GM23338 (cell line): ENCODE results near the gene ABCB6. TPM values are rescaled to one million over a fixed set of nuclear protein-coding genes. Genes with fewer than 3 reads are reported as not detected.

Experiments
- ATAC-seq: fragments of 200-7000 bp; cut with Tn5 transposase; 3 replicates; pipeline ENCODE4 v1.9.1; 2020
- DNase-seq: peaks from one replicate; pipeline ENCODE4 v3.0.0-alpha.2; 2015; ENCODE audit warnings: low spot score
- H2AFZ ChIP-seq: fragments of 200-600 bp; sonication (generic); 2 replicates; pipeline ENCODE4 v1.8.0; 2016; ENCODE audit warnings: antibody characterized with exemption, mild to moderate bottlenecking, moderate library complexity
- H3F3A ChIP-seq: fragments of 200-600 bp; sonication (generic); replicated peaks from 2 replicates; pipeline ENCODE4 v1.8.0; 2017; ENCODE audit warnings: antibody characterized with exemption, mixed run types, low read depth
- H3K27ac ChIP-seq: fragments of 200-600 bp; sonication (generic); 2 replicates; pipeline ENCODE4 v1.6.1; 2016; ENCODE audit warnings: low read depth
- H3K27me3 ChIP-seq: fragments of 200-600 bp; sonication (generic); 2 replicates; pipeline ENCODE4 v1.8.0; 2016; ENCODE audit warnings: mild to moderate bottlenecking, mixed run types, moderate library complexity; ENCODE audit not compliant: insufficient read depth
- H3K36me3 ChIP-seq: fragments of 200-600 bp; sonication (generic); 2 replicates; pipeline ENCODE4 v1.8.0; 2016; ENCODE audit warnings: mild to moderate bottlenecking; ENCODE audit not compliant: insufficient read depth
- H3K4me1 ChIP-seq: fragments of 200-600 bp; sonication (generic); 2 replicates; pipeline ENCODE4 v1.8.0; 2016; ENCODE audit warnings: mild to moderate bottlenecking, moderate library complexity; ENCODE audit not compliant: insufficient read depth
- H3K4me2 ChIP-seq: fragments of 200-600 bp; sonication (generic); 2 replicates; pipeline ENCODE4 v1.7.1; 2017; ENCODE audit warnings: mixed run types
- H3K4me3 ChIP-seq: fragments of 200-600 bp; sonication (generic); 2 replicates; pipeline ENCODE4 v1.6.1; 2016; ENCODE audit warnings: mixed run types
- H3K79me2 ChIP-seq: fragments of 200-600 bp; sonication (generic); replicated peaks from 2 replicates; pipeline ENCODE4 v1.8.0; 2017; ENCODE audit warnings: mild to moderate bottlenecking; ENCODE audit not compliant: insufficient read depth
- H3K9me2 ChIP-seq: fragments of 200-600 bp; sonication (generic); 2 replicates; pipeline ENCODE4 v1.8.0; 2017; ENCODE audit not compliant: insufficient read depth
- H4K20me1 ChIP-seq: fragments of 200-600 bp; sonication (generic); replicated peaks from 2 replicates; pipeline ENCODE4 v1.8.0; 2017; ENCODE audit warnings: mild to moderate bottlenecking; ENCODE audit not compliant: insufficient read depth
- H3K27ac Mint-ChIP-seq: 2 replicates; pipeline ENCODE4 v1.8.0; 2020; ENCODE audit warnings: inconsistent platforms, mild to moderate bottlenecking, moderate library complexity, mixed read lengths
- H3K27me3 Mint-ChIP-seq: 3 replicates; pipeline ENCODE4 v1.8.0; 2022; ENCODE audit warnings: low read depth, mild to moderate bottlenecking, moderate library complexity, mixed read lengths, inconsistent platforms; ENCODE audit not compliant: insufficient read depth, poor library complexity
- H3K36me3 Mint-ChIP-seq: 3 replicates; pipeline ENCODE4 v1.8.0; 2021; ENCODE audit warnings: low read depth, mild to moderate bottlenecking, inconsistent platforms, moderate library complexity, mixed read lengths
- H3K4me1 Mint-ChIP-seq: 3 replicates; pipeline ENCODE4 v1.8.0; 2020; ENCODE audit warnings: mild to moderate bottlenecking, inconsistent platforms, mixed read lengths
- H3K4me3 Mint-ChIP-seq: 3 replicates; pipeline ENCODE4 v1.8.0; 2021; ENCODE audit warnings: moderate library complexity, mild to moderate bottlenecking, inconsistent platforms, mixed read lengths
- H3K9me3 Mint-ChIP-seq: 3 replicates; pipeline ENCODE4 v1.8.0; 2020; ENCODE audit warnings: moderate library complexity, mild to moderate bottlenecking, inconsistent platforms, mixed read lengths
- ETS1 ChIP-seq: IDR thresholded peaks from 2 replicates; pipeline ENCODE4 v1.6.1; 2016; ENCODE audit warnings: antibody characterized with exemption
- EZH2 ChIP-seq: fragments of 200-600 bp; sonication (generic); IDR thresholded peaks from one replicate; pipeline ENCODE4 v1.8.0; 2017; ENCODE audit warnings: antibody characterized with exemption, mild to moderate bottlenecking, low read depth; ENCODE audit not compliant: unreplicated experiment
- NANOG ChIP-seq: IDR thresholded peaks from 2 replicates; pipeline ENCODE4 v1.6.1; 2016; ENCODE audit warnings: antibody characterized with exemption, borderline replicate concordance
- POLR2AphosphoS5 ChIP-seq: IDR thresholded peaks from 2 replicates; pipeline ENCODE4 v1.6.1; 2016; ENCODE audit warnings: antibody characterized with exemption, low read depth
- STAT1 ChIP-seq: IDR thresholded peaks from one replicate; pipeline ENCODE4 v1.6.1; 2016; ENCODE audit warnings: antibody characterized with exemption; ENCODE audit not compliant: unreplicated experiment
- ZNF114 ChIP-seq: fragments of 250-450 bp; sonication (Bioruptor Pico); IDR thresholded peaks from 2 replicates; pipeline ENCODE4 v1.5.0; 2020; ENCODE audit warnings: mild to moderate bottlenecking, moderate library complexity
- ZNF462 ChIP-seq: fragments of 250-450 bp; sonication (Bioruptor Pico); IDR thresholded peaks from 2 replicates; pipeline ENCODE4 v1.5.0; 2020; ENCODE audit warnings: mild to moderate bottlenecking, moderate library complexity
- polyA plus RNA-seq: library from polyadenylated mRNA; unstranded; fragments of >200 nt; fragmentation: Nextera tagmentation; extraction: Ambion mirVana; gene quantifications from 2 replicates; pipeline ENCODE4 v1.2.1, GENCODE V29; 2016
- total RNA-seq: library from RNA; depleted of rRNA; stranded (reverse); fragments of >200 nt; shearing (Covaris generic); gene quantifications from 2 replicates; pipeline ENCODE4 v1.2.3, GENCODE V29; 2014
- TF ChIP-seq, protein P1 (sequence below): IDR thresholded peaks from one replicate; pipeline ENCODE4 v1.6.1; 2018; ENCODE audit warnings: antibody characterized with exemption; ENCODE audit not compliant: unreplicated experiment
- TF ChIP-seq, protein P2 (sequence below), 2 experiments: fragments of 200-600 bp in 1 of 2; sonication (generic) in 1 of 2; conservative IDR thresholded peaks; 2 replicates each; pipeline versions ENCODE4 v1.5.1 to v1.6.1; 2016 to 2017; ENCODE audit warnings: antibody characterized with exemption in 2 of 2, low read depth in 2 of 2, mild to moderate bottlenecking in 2 of 2, moderate library complexity in 1 of 2

Gene ABCB6
- total and polyA plus RNA-seq, 2 experiments from 2014 or later, result 26.2 to 35.1 TPM

DNA sequence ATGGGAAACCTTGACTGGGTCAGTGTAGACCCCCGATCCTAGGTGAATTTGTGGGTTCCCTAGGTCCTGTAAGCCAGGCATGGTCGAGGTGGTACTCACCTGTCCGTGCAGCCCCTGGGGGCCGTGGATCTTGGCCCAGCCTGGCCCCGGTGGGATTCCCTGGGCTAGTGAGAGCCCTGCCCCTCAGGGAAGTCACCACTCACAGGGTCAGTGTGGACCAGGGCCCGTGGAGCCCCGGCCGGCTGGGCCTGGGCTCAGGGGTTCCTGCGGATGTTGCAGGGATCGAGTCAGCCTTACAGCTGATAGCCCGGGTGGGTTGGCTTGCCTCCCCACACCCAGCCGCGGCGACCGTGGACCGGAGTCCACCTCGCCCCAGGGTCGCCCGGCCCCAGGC lies 10.2 kb upstream of the ABCB6 start (continued):
- TF ChIP-seq ZNF462 (CRISPR knock-in tag), result no peak
- no peak for TF ChIP-seq ETS1
- TF ChIP-seq EZH2, result no peak
- TF ChIP-seq STAT1, result no peak
- no peak for TF ChIP-seq ZNF114 (CRISPR knock-in tag)

DNA sequence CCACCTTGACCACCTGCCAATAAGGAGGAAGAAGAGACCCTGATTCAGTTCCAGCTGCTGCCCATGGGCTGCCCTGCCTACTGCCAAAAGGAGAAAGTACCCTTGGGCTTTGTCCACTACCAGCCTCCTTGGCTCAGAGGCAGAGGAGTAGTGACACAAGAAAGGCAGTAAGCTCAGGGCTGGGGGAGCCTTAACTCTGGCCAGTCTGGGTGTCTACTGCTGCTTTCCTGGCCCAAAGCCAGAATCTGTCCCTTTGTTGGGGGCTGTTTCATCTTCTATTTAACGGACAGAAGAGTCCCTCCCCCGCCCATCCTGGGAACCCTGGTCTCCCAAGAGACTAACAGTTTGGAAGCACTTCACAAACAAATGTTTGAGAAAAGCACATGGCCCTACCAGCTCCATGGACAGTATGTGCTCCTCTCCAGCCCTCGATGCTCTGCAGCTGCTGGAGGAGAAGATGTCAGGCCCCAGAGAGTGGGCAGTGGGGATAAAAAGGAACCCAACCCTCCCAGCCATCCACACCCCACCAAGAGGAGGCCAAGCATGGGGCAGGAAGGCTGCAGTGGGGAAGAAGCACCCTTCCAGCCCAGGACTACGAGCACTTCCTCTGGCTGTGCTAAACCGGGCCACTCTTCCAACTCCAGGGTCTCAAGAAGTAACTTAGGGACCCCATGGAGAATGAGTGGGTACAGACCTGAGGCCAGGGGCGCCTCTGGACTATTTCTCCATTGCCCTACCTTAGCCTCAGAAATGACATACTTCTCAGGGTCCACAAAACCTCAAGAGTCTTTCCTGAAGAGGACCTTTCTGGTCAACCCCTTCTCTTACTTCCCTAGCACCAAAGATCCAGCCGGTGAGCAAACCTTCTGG lies 9.5 kb upstream of the ABCB6 start:
- peaks cover 7% of the 10 kb centered on the region; the same call in 1 of the 2 replicates for H3K36me3 ChIP-seq
- Mint-ChIP-seq H3K27me3 (peaks cover 11% of the 10 kb centered on the region), H3K4me3 (peak overlapping the region; percentile 73), H3K4me1 (peaks cover 11% of the 10 kb centered on the region), H3K36me3 (peaks cover 48% of the 10 kb centered on the region), H3K9me3 (peaks cover 2% of the 10 kb centered on the region; the same call in 1 of the 3 replicates), H3K27ac (no peak overlapping the region)
- H3F3A ChIP-seq, result peaks cover 7% of the 10 kb centered on the region
- peaks cover 12% of the 10 kb centered on the region for H3K4me1 ChIP-seq
- no peaks in the 10 kb centered on the region for H3K9me2 ChIP-seq
- ATAC-seq (no peak), DNase-seq (no peak)
- no peaks in the 10 kb centered on the region; the same call in 1 of the 2 replicates for H4K20me1 ChIP-seq
- H3K4me3 ChIP-seq, result peak overlapping the region; percentile 76
- peaks cover 21% of the 10 kb centered on the region for H3K79me2 ChIP-seq
- H2AFZ ChIP-seq, result 0 out of 2 replicates have a peak overlapping the region, but pooled peaks have one; percentile 53
- H3K27me3 ChIP-seq, result no peaks in the 10 kb centered on the region
- no peak overlapping the region for H3K27ac ChIP-seq
- H3K4me2 ChIP-seq, result peak overlapping the region; percentile 96
- TF ChIP-seq, protein P1, sequence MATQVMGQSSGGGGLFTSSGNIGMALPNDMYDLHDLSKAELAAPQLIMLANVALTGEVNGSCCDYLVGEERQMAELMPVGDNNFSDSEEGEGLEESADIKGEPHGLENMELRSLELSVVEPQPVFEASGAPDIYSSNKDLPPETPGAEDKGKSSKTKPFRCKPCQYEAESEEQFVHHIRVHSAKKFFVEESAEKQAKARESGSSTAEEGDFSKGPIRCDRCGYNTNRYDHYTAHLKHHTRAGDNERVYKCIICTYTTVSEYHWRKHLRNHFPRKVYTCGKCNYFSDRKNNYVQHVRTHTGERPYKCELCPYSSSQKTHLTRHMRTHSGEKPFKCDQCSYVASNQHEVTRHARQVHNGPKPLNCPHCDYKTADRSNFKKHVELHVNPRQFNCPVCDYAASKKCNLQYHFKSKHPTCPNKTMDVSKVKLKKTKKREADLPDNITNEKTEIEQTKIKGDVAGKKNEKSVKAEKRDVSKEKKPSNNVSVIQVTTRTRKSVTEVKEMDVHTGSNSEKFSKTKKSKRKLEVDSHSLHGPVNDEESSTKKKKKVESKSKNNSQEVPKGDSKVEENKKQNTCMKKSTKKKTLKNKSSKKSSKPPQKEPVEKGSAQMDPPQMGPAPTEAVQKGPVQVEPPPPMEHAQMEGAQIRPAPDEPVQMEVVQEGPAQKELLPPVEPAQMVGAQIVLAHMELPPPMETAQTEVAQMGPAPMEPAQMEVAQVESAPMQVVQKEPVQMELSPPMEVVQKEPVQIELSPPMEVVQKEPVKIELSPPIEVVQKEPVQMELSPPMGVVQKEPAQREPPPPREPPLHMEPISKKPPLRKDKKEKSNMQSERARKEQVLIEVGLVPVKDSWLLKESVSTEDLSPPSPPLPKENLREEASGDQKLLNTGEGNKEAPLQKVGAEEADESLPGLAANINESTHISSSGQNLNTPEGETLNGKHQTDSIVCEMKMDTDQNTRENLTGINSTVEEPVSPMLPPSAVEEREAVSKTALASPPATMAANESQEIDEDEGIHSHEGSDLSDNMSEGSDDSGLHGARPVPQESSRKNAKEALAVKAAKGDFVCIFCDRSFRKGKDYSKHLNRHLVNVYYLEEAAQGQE, result no peak
- TF ChIP-seq ETS1 (no peak), POLR2AphosphoS5 (no peak), ZNF114 (CRISPR knock-in tag) (no peak), NANOG (no peak), STAT1 (no peak)
- TF ChIP-seq, protein P2, sequence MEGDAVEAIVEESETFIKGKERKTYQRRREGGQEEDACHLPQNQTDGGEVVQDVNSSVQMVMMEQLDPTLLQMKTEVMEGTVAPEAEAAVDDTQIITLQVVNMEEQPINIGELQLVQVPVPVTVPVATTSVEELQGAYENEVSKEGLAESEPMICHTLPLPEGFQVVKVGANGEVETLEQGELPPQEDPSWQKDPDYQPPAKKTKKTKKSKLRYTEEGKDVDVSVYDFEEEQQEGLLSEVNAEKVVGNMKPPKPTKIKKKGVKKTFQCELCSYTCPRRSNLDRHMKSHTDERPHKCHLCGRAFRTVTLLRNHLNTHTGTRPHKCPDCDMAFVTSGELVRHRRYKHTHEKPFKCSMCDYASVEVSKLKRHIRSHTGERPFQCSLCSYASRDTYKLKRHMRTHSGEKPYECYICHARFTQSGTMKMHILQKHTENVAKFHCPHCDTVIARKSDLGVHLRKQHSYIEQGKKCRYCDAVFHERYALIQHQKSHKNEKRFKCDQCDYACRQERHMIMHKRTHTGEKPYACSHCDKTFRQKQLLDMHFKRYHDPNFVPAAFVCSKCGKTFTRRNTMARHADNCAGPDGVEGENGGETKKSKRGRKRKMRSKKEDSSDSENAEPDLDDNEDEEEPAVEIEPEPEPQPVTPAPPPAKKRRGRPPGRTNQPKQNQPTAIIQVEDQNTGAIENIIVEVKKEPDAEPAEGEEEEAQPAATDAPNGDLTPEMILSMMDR (conservative IDR thresholded peaks at IDR 0.05; ENCODE audit: low read depth in 2 of 2), result no peak
